IMR-90 (cell line): ENCODE measurements around the gene FTO. TPM values are rescaled to one million over a fixed set of nuclear protein-coding genes. Genes with fewer than 3 reads are reported as not detected.

Experiments used
- ATAC-seq: fragments of 200-7000 bp; cut with Tn5 transposase; 2 replicates; pipeline ENCODE4 v1.9.1; 2020; ENCODE audit warnings: low read depth, mild to moderate bottlenecking, moderate library complexity
- BruUV-seq: library from RNA; stranded (reverse); fragments of 400-500 nt; replicated peaks from 2 replicates; lab custom pipeline; 2021; lab: Mats Ljungman, UMichigan
- CTCF ChIA-PET: fragments of 300-600 bp; formaldehyde crosslinking; extraction: SDS; loops from one replicate; lab custom pipeline; 2021; ENCODE audit warnings: antibody characterized with exemption; lab: Yijun Ruan, JAX
- POLR2A ChIA-PET: fragments of 300-600 bp; sonication (Branson Sonifier 250); formaldehyde crosslinking; loops from one replicate; lab custom pipeline; 2022; ENCODE audit warnings: antibody characterized with exemption; ENCODE audit not compliant: unreplicated experiment; lab: Charles Lee
- DNase-seq: peaks from one replicate; pipeline ENCODE4 v3.0.0; 2013
- H2AFZ ChIP-seq: replicated peaks from 2 replicates; pipeline ENCODE3; 2013; ENCODE audit warnings: low read length, mild to moderate bottlenecking; ENCODE audit not compliant: poor library complexity
- H2AK5ac ChIP-seq: 2 replicates; pipeline ENCODE4 v1.6.1; 2013; ENCODE audit warnings: low read depth, low read length, inconsistent platforms
- H2AK9ac ChIP-seq: replicated peaks from 2 replicates; pipeline ENCODE3; 2013; ENCODE audit warnings: mild to moderate bottlenecking, low read depth, low read length, moderate library complexity; ENCODE audit not compliant: poor library complexity
- H2BK120ac ChIP-seq: 2 replicates; pipeline ENCODE4 v1.6.1; 2013; ENCODE audit warnings: low read depth, low read length, inconsistent platforms
- H2BK15ac ChIP-seq: 3 replicates; pipeline ENCODE4 v1.6.1; 2013; ENCODE audit warnings: low read depth, low read length, inconsistent platforms
- H2BK20ac ChIP-seq: 2 replicates; pipeline ENCODE4 v1.6.1; 2013; ENCODE audit warnings: low read depth, mild to moderate bottlenecking, inconsistent platforms, low read length, moderate library complexity
- H2BK5ac ChIP-seq: 2 replicates; pipeline ENCODE4 v1.6.1; 2013; ENCODE audit warnings: mild to moderate bottlenecking, low read depth, low read length, inconsistent platforms; ENCODE audit not compliant: poor library complexity, severe bottlenecking
- H3K14ac ChIP-seq: replicated peaks from 2 replicates; pipeline ENCODE4 v1.6.1; 2013; ENCODE audit warnings: low read depth, low read length, inconsistent platforms
- H3K18ac ChIP-seq: 2 replicates; pipeline ENCODE4 v1.6.1; 2013; ENCODE audit warnings: low read depth, low read length, control low read depth
- H3K23ac ChIP-seq: 2 replicates; pipeline ENCODE4 v1.6.1; 2013; ENCODE audit warnings: low read depth, low read length, inconsistent platforms
- H3K27ac ChIP-seq: 2 replicates; pipeline ENCODE4 v1.5.1; 2013; ENCODE audit warnings: mild to moderate bottlenecking, control low read depth, low read length; ENCODE audit not compliant: insufficient read depth
- H3K27me3 ChIP-seq: 2 replicates; pipeline ENCODE4 v1.6.1; 2013; ENCODE audit warnings: low read length; ENCODE audit not compliant: control insufficient read depth, insufficient read depth
- H3K36me3 ChIP-seq: 2 replicates; pipeline ENCODE4 v1.6.1; 2013; ENCODE audit warnings: low read length, mixed read lengths; ENCODE audit not compliant: control insufficient read depth, insufficient read depth
- H3K4ac ChIP-seq: 2 replicates; pipeline ENCODE4 v1.6.1; 2013; ENCODE audit warnings: low read depth, low read length, inconsistent platforms
- H3K4me1 ChIP-seq: 2 replicates; pipeline ENCODE4 v1.6.1; 2013; ENCODE audit warnings: low read length, mixed read lengths; ENCODE audit not compliant: control insufficient read depth, insufficient read depth
- H3K4me2 ChIP-seq: 2 replicates; pipeline ENCODE4 v1.6.1; 2013; ENCODE audit warnings: low read depth, mild to moderate bottlenecking, control low read depth, low read length, moderate library complexity
- H3K4me3 ChIP-seq: 2 replicates; pipeline ENCODE4 v1.5.1; 2013; ENCODE audit warnings: low read depth, mild to moderate bottlenecking, control low read depth, low read length, moderate library complexity; ENCODE audit not compliant: insufficient read depth
- H3K56ac ChIP-seq: 2 replicates; pipeline ENCODE4 v1.6.1; 2013; ENCODE audit warnings: low read length, inconsistent platforms; ENCODE audit not compliant: insufficient read depth; ENCODE audit errors: extremely low read depth
- H3K79me1 ChIP-seq, 2 experiments: 2 replicates each; pipeline ENCODE4 v1.6.1; 2013; ENCODE audit warnings: low read length in 2 of 2, inconsistent platforms in 1 of 2, low read depth in 1 of 2
- H3K9ac ChIP-seq: 2 replicates; pipeline ENCODE4 v1.6.1; 2013; ENCODE audit warnings: low read depth, low read length, control low read depth
- H3K9me1 ChIP-seq: 2 replicates; pipeline ENCODE4 v1.6.1; 2013; ENCODE audit warnings: low read length, inconsistent platforms; ENCODE audit not compliant: insufficient read depth
- H3K9me3 ChIP-seq: 2 replicates; pipeline ENCODE4 v1.6.1; 2013; ENCODE audit warnings: low read length; ENCODE audit not compliant: control insufficient read depth, insufficient read depth
- H4K20me1 ChIP-seq: 2 replicates; pipeline ENCODE4 v1.6.1; 2013; ENCODE audit warnings: low read length, inconsistent platforms; ENCODE audit not compliant: insufficient read depth
- H4K5ac ChIP-seq: 2 replicates; pipeline ENCODE4 v1.6.1; 2013; ENCODE audit warnings: mild to moderate bottlenecking, low read depth, low read length, control low read depth
- H4K8ac ChIP-seq, 2 experiments: 2 replicates each; pipeline ENCODE4 v1.6.1; 2013; ENCODE audit warnings: low read depth in 2 of 2, low read length in 2 of 2, control low read depth in 1 of 2, inconsistent platforms in 1 of 2
- H4K91ac ChIP-seq: 2 replicates; pipeline ENCODE4 v1.6.1; 2013; ENCODE audit warnings: low read depth, low read length, inconsistent platforms; ENCODE audit not compliant: insufficient read depth
- BHLHE40 ChIP-seq: fragments of 150-350 bp; IDR thresholded peaks from 2 replicates; pipeline ENCODE4 v1.6.1; 2016; ENCODE audit warnings: mild to moderate bottlenecking, low read depth, low read length
- POLR2A ChIP-seq: IDR thresholded peaks from 2 replicates; pipeline ENCODE4 v1.6.1; 2012; ENCODE audit warnings: mild to moderate bottlenecking, low read depth, low read length
- RAD21 ChIP-seq: IDR thresholded peaks from 2 replicates; pipeline ENCODE4 v1.6.1; 2012; ENCODE audit warnings: low read length, improper control_type of control experiment
- RCOR1 ChIP-seq: IDR thresholded peaks from 2 replicates; pipeline ENCODE4 v1.6.1; 2012; ENCODE audit warnings: mild to moderate bottlenecking, low read length, improper control_type of control experiment; ENCODE audit not compliant: insufficient replicate concordance
- SMC3 ChIP-seq: fragments of 150-350 bp; IDR thresholded peaks from 2 replicates; pipeline ENCODE4 v1.6.1; 2016; ENCODE audit warnings: low read depth, mild to moderate bottlenecking, antibody characterized with exemption, low read length, moderate library complexity
- WGBS, 2 experiments: methylation state at CpG; one replicate each; pipeline versions ENCODE4 v1.1.5 to v1.1.7; 2013; ENCODE audit warnings: missing lambda C conversion rate in 2 of 2; ENCODE audit not compliant: insufficient read length in 1 of 2; ENCODE audit errors: extremely low coverage in 2 of 2; 5-methylcytosine and 5-hydroxymethylcytosine counted together
- dilution Hi-C: fragments of 300-500 bp; cut with HindIII; formaldehyde crosslinking; loops from one replicate; pipeline ENCODE4 v1.14.3; 2018; ENCODE audit warnings: low sequenced_read_pairs; ENCODE audit not compliant: unreplicated experiment
- in situ Hi-C: fragments of 300-500 bp; cut with MboI; formaldehyde crosslinking; loops from 3 replicates; pipeline ENCODE4 v1.14.3; 2019; ENCODE audit warnings: low sequenced_read_pairs, inconsistent platforms, mixed read lengths
- intact Hi-C: fragments of 100-400 bp; cut with micrococcal nuclease; formaldehyde crosslinking; loops from 2 replicates; pipeline ENCODE4 v1.10.0; 2022
- polyA plus RNA-seq, 3 experiments: library from polyadenylated mRNA; depleted of rRNA; stranded (reverse); fragments of >200 nt; gene quantifications; 2 replicates each; pipeline ENCODE4 v1.2.3, GENCODE V29; 2012; ENCODE audit warnings: low replicate concordance in 1 of 3
- total RNA-seq: library from RNA; depleted of rRNA; stranded (reverse); fragments of >200 nt; gene quantifications from 2 replicates; pipeline ENCODE4 v1.2.3, GENCODE V29; 2012
- TF ChIP-seq, protein P1 (sequence below): fragments of 150-350 bp; IDR thresholded peaks from 2 replicates; pipeline ENCODE4 v1.6.1; 2017; ENCODE audit warnings: mild to moderate bottlenecking, antibody characterized with exemption, low read length, low read depth

FTO gene
- total and polyA plus RNA-seq, 2 of the 4 experiments (the other 2 are of a cell fraction), result 70.3 to 132 TPM

DNA sequence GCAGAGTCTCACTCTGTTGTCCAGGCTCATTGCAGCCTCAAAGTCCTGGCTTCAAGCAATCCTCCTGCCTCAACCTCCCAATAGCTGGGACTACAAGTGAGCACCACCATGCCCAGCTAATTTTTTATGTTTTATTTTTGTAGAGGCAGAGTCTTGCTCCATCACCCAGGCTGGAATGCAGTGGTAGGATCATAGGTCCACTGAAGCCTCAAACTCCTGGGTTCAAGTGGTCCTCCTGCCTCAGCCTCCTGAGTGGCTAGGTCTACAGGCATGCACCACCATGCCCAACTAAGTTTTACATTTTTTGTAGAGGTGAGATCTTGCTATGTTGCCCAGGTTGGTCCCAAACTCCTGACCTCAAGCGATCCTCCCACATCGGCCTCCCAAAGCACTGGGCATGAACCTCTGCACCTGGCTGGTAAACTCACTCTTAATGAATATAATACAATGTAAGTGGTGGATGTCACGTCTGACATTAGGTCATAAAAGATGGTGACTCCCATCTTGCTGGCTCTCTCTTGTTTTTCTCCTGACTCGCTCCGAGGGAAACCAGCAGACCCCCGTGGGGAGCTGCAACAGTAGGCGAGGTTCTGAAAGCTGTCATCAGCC is 456.4 kb downstream of the FTO start:
- no peak overlapping the region for H2AK5ac ChIP-seq
- no peak overlapping the region for H3K9ac ChIP-seq
- H3K4me1 ChIP-seq, result no peaks in the 10 kb centered on the region
- dilution Hi-C loops, result no loop called here
- intact Hi-C loops, result no loop called here
- DNase-seq (no peak), ATAC-seq (no peak)
- no peak overlapping the region for H4K5ac ChIP-seq
- no peak for TF ChIP-seq BHLHE40
- no peak for TF ChIP-seq SMC3
- no peak for TF ChIP-seq RCOR1
- TF ChIP-seq POLR2A, result no peak
- TF ChIP-seq, protein P1, sequence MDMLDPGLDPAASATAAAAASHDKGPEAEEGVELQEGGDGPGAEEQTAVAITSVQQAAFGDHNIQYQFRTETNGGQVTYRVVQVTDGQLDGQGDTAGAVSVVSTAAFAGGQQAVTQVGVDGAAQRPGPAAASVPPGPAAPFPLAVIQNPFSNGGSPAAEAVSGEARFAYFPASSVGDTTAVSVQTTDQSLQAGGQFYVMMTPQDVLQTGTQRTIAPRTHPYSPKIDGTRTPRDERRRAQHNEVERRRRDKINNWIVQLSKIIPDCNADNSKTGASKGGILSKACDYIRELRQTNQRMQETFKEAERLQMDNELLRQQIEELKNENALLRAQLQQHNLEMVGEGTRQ, result no peak
- TF ChIP-seq RAD21, result no peak
- H3K79me1 ChIP-seq, result no peaks in the 10 kb centered on the region
- no peak overlapping the region for H2BK20ac ChIP-seq
- no peak overlapping the region for H2AK9ac ChIP-seq
- no peak overlapping the region for H3K4ac ChIP-seq
- H4K8ac ChIP-seq, result no peak overlapping the region
- ChIA-PET CTCF (interaction anchor here (0.6 kb wide), 1 partner anchor 145 kb away, joined by 3 read pairs; no protein-coding TSS in a partner anchor), POLR2A (no interaction called here)
- no peak overlapping the region for H3K14ac ChIP-seq
- no peak overlapping the region for H3K18ac ChIP-seq
- no peak overlapping the region for H3K56ac ChIP-seq
- no peak overlapping the region for H3K4me3 ChIP-seq
- no peaks in the 10 kb centered on the region for H3K36me3 ChIP-seq
- no TSS peak for BruUV-seq
- no peak overlapping the region for H3K23ac ChIP-seq
- H2BK5ac ChIP-seq, result no peak overlapping the region
- H2BK15ac ChIP-seq, result no peak overlapping the region
- no peaks in the 10 kb centered on the region; the same call in 1 of the 2 replicates for H3K27me3 ChIP-seq
- no peak overlapping the region for H3K27ac ChIP-seq
- H4K91ac ChIP-seq, result no peak overlapping the region
- no peak overlapping the region for H3K4me2 ChIP-seq
- no peaks in the 10 kb centered on the region for H3K9me3 ChIP-seq
- WGBS, 2 experiments, result no CpG with 5 or more reads among the region's 7 CpGs
- no peak overlapping the region for H2AFZ ChIP-seq
- H4K20me1 ChIP-seq, result no peaks in the 10 kb centered on the region
- in situ Hi-C loops, result no loop called here
- no peak overlapping the region for H2BK120ac ChIP-seq
- H3K9me1 ChIP-seq, result no peaks in the 10 kb centered on the region
